A549 treated with Hydrocortisone at 1 μM for 4 hours (cell line): ENCODE results near the gene ZSCAN4. TPM values are rescaled to one million over a fixed set of nuclear protein-coding genes. Genes with fewer than 3 reads are reported as not detected.

Source experiments
- total RNA-seq: library from RNA; stranded (reverse); fragments of 200-300 nt; extraction: Qiagen RNA extraction; gene quantifications from 5 replicates; pipeline ENCODE4 v1.2.3, GENCODE V29; 2022

ZSCAN4 gene
- not detected in 5 replicates for total RNA-seq

GRCh38 chr19:57668635-57669034, at the start of gene ZSCAN4:
ZSCAN4 (plus strand) TSS chr19:57668935; CDS start chr19:57676146, 7,211 bp downstream.

GRCh38 chr19:57632987-57633831, 35.5 kb upstream of the ZSCAN4 start, which contains the start of gene ZNF211:
ZNF211 (plus strand) TSS chr19:57633168; CDS start chr19:57633347, 179 bp downstream.

GRCh38 chr19:57708641-57709361, 40.1 kb downstream of the ZSCAN4 start, which contains the start of gene ZNF154:
ZNF154 (minus strand) TSS chr19:57709204; CDS start chr19:57708971, 233 bp downstream.

Other genes with a start within 250 kb of the ZSCAN4 start
- 12.6 to 16.4 TPM (median 15.3 TPM) in 5 replicates for gene ZNF749, start 233.6 kb upstream of the ZSCAN4 start, total RNA-seq
- gene VN1R1, start 211.8 kb upstream of the ZSCAN4 start, total RNA-seq: 0.05 to 0.08 TPM (median 0.06 TPM) in 4 of 5 replicates, not detected in the other
- gene ZNF772, start 191.4 kb upstream of the ZSCAN4 start, total RNA-seq: 1.0 to 2.9 TPM (median 1.4 TPM) in 5 replicates
- gene ZNF419, start 181.2 kb upstream of the ZSCAN4 start, total RNA-seq: 6.1 to 7.8 TPM (median 6.5 TPM) in 5 replicates
- 4.4 to 7.4 TPM (median 4.7 TPM) in 5 replicates for gene ZNF773, start 169.0 kb upstream of the ZSCAN4 start, total RNA-seq
- 1.3 to 2.2 TPM (median 1.7 TPM) in 5 replicates for gene ZNF549, start 141.6 kb upstream of the ZSCAN4 start, total RNA-seq
- gene ZNF550, start 109.1 kb upstream of the ZSCAN4 start, total RNA-seq: 2.1 to 4.0 TPM (median 3.6 TPM) in 5 replicates
- 3.6 to 4.9 TPM (median 4.5 TPM) in 5 replicates for gene ZNF416, start 90.0 kb upstream of the ZSCAN4 start, total RNA-seq
- gene ZIK1, start 84.8 kb upstream of the ZSCAN4 start, total RNA-seq: 0.03 TPM in 1 of 5 replicates, not detected in the others
- gene ZNF530, start 69.0 kb upstream of the ZSCAN4 start, total RNA-seq: 4.6 to 5.8 TPM (median 4.7 TPM) in 5 replicates
- 6.8 to 9.3 TPM (median 8.4 TPM) in 5 replicates for gene ZNF134, start 54.7 kb upstream of the ZSCAN4 start, total RNA-seq
- 5.0 to 7.6 TPM (median 5.9 TPM) in 5 replicates for gene ZNF211, start 35.8 kb upstream of the ZSCAN4 start, total RNA-seq
- gene ZNF551, start 13.0 kb downstream of the ZSCAN4 start, total RNA-seq: 4.3 to 6.1 TPM (median 5.5 TPM) in 5 replicates
- not detected in 5 replicates for gene ZNF154, start 40.3 kb downstream of the ZSCAN4 start, total RNA-seq
- gene ZNF671, start 58.7 kb downstream of the ZSCAN4 start, total RNA-seq: 0.84 to 1.2 TPM (median 0.98 TPM) in 5 replicates
- 4.3 to 6.3 TPM (median 5.8 TPM) in 5 replicates for gene ZNF776, start 77.9 kb downstream of the ZSCAN4 start, total RNA-seq
- 5.8 to 8.1 TPM (median 6.8 TPM) in 5 replicates for gene ZNF586, start 100.7 kb downstream of the ZSCAN4 start, total RNA-seq
- 4.2 to 6.7 TPM (median 5.7 TPM) in 5 replicates for gene ZNF552, start 146.0 kb downstream of the ZSCAN4 start, total RNA-seq
- 6.6 to 10.8 TPM (median 6.9 TPM) in 5 replicates for gene ZNF587B, start 161.4 kb downstream of the ZSCAN4 start, total RNA-seq
- gene ZNF587, start 180.9 kb downstream of the ZSCAN4 start, total RNA-seq: 5.2 to 8.3 TPM (median 6.1 TPM) in 5 replicates
- gene ZNF814, start 220.1 kb downstream of the ZSCAN4 start, total RNA-seq: 1.5 to 2.6 TPM (median 2.0 TPM) in 5 replicates
- 2.5 to 5.8 TPM (median 3.5 TPM) in 5 replicates for gene ZNF417, start 247.7 kb downstream of the ZSCAN4 start, total RNA-seq